ENCODE measurements around the gene AHNAK2.

AHNAK2 gene

GRCh38 chr14:105005329-105005928, 27.3 kb upstream of the AHNAK2 start:
- Histone ChIP-seq H4K20me1 (ENCODE audit: low read depth, low read length) (peaks cover 14% of the 10 kb centered on the region; the same call in 1 of the 2 replicates), H3K4me2 (ENCODE audit: low read depth, low read length, poor library complexity, severe bottlenecking) (no peak overlapping the region), H2AFZ (ENCODE audit: low read depth, low read length, severe bottlenecking) (no peak overlapping the region), H3K9ac (ENCODE audit: low read length) (no peak overlapping the region), H3K9me3 (ENCODE audit: insufficient read depth, low read length) (no peaks in the 10 kb centered on the region), H3K4me3 (ENCODE audit: insufficient read depth, low read length, poor library complexity, severe bottlenecking) (no peak overlapping the region), H3K27me3 (ENCODE audit: low read length) (no peaks in the 10 kb centered on the region), H3K9me2 (replicated peaks; ENCODE audit: insufficient read depth, low read length) (no peaks in the 10 kb centered on the region), H3K36me3 (ENCODE audit: low read length) (peaks cover 10% of the 10 kb centered on the region; the same call in 1 of the 2 replicates), H3F3A (ENCODE audit: insufficient read depth) (peaks cover 6% of the 10 kb centered on the region; the same call in 1 of the 2 replicates), H3K27ac (ENCODE audit: low read depth, low read length) (no peak overlapping the region), H3K79me2 (ENCODE audit: insufficient read depth, low read length) (peaks cover 21% of the 10 kb centered on the region)
- no peak for TF ChIP-seq CTCF (IDR thresholded peaks at IDR 0.05; ENCODE audit: insufficient read depth, low read length, poor library complexity, severe bottlenecking)
- TF ChIP-seq EZH2phosphoT487 (conservative IDR thresholded peaks at IDR 0.05; ENCODE audit: low read length) = no peak

- H3K27me3 ChIP-seq (ENCODE audit: low read length) = no peaks in the 10 kb centered on the region
- no peaks in the 10 kb centered on the region for H3K9me3 ChIP-seq (ENCODE audit: insufficient read depth, low read length)
- H2AFZ ChIP-seq (ENCODE audit: low read depth, low read length, severe bottlenecking) = no peak overlapping the region
- H3F3A ChIP-seq (ENCODE audit: insufficient read depth) = peaks cover 6% of the 10 kb centered on the region; the same call in 1 of the 2 replicates
- no peak overlapping the region for H3K4me3 ChIP-seq (ENCODE audit: insufficient read depth, low read length, poor library complexity, severe bottlenecking)
- no peak for TF ChIP-seq EZH2phosphoT487 (conservative IDR thresholded peaks at IDR 0.05; ENCODE audit: low read length)
- no peak for TF ChIP-seq CTCF (IDR thresholded peaks at IDR 0.05; ENCODE audit: insufficient read depth, low read length, poor library complexity, severe bottlenecking)
- H4K20me1 ChIP-seq (ENCODE audit: low read depth, low read length) = no peaks in the 10 kb centered on the region; the same call in 1 of the 2 replicates
- no peaks in the 10 kb centered on the region for H3K9me2 ChIP-seq (replicated peaks; ENCODE audit: insufficient read depth, low read length)
- no peak overlapping the region for H3K27ac ChIP-seq (ENCODE audit: low read depth, low read length)
- H3K9ac ChIP-seq (ENCODE audit: low read length) = no peak overlapping the region
- H3K79me2 ChIP-seq (ENCODE audit: insufficient read depth, low read length) = no peaks in the 10 kb centered on the region
- no peak overlapping the region for H3K4me2 ChIP-seq (ENCODE audit: low read depth, low read length, poor library complexity, severe bottlenecking)
- 0 out of 2 replicates have a peak, but pooled peaks cover 2% of the 10 kb centered on the region for H3K36me3 ChIP-seq (ENCODE audit: low read length)
Observed at GRCh38 chr14:104999361-104999760, 21.2 kb upstream of the AHNAK2 start.

- H3K9me2 ChIP-seq (replicated peaks; ENCODE audit: insufficient read depth, low read length) = no peaks in the 10 kb centered on the region
- H3F3A ChIP-seq (ENCODE audit: insufficient read depth) = peaks cover under 1% of the 10 kb centered on the region; the same call in 1 of the 2 replicates
- H3K4me2 ChIP-seq (ENCODE audit: low read depth, low read length, poor library complexity, severe bottlenecking) = no peak overlapping the region
- H3K9ac ChIP-seq (ENCODE audit: low read length) = no peak overlapping the region
- TF ChIP-seq EZH2phosphoT487 (conservative IDR thresholded peaks at IDR 0.05; ENCODE audit: low read length) (no peak), CTCF (IDR thresholded peaks at IDR 0.05; ENCODE audit: insufficient read depth, low read length, poor library complexity, severe bottlenecking) (no peak)
- no peaks in the 10 kb centered on the region for H3K79me2 ChIP-seq (ENCODE audit: insufficient read depth, low read length)
- no peaks in the 10 kb centered on the region for H3K9me3 ChIP-seq (ENCODE audit: insufficient read depth, low read length)
- H2AFZ ChIP-seq (ENCODE audit: low read depth, low read length, severe bottlenecking) = no peak overlapping the region
- H3K36me3 ChIP-seq (ENCODE audit: low read length) = no peaks in the 10 kb centered on the region
- no peaks in the 10 kb centered on the region for H3K27me3 ChIP-seq (ENCODE audit: low read length)
- H3K27ac ChIP-seq (ENCODE audit: low read depth, low read length) = no peak overlapping the region
- H4K20me1 ChIP-seq (ENCODE audit: low read depth, low read length) = no peaks in the 10 kb centered on the region; the same call in 1 of the 2 replicates
- H3K4me3 ChIP-seq (ENCODE audit: insufficient read depth, low read length, poor library complexity, severe bottlenecking) = no peak overlapping the region
Observed at GRCh38 chr14:104998801-104999200, 20.6 kb upstream of the AHNAK2 start.
